GM21390 (cell line): Measurements from ENCODE around the gene GAN.

ENCODE experiments used
- ATAC-seq: cut with Tn5 transposase; IDR thresholded peaks from one replicate; pipeline ENCODE4 v1.9.1; 2021; ENCODE audit not compliant: unreplicated experiment

GAN gene, protein sequence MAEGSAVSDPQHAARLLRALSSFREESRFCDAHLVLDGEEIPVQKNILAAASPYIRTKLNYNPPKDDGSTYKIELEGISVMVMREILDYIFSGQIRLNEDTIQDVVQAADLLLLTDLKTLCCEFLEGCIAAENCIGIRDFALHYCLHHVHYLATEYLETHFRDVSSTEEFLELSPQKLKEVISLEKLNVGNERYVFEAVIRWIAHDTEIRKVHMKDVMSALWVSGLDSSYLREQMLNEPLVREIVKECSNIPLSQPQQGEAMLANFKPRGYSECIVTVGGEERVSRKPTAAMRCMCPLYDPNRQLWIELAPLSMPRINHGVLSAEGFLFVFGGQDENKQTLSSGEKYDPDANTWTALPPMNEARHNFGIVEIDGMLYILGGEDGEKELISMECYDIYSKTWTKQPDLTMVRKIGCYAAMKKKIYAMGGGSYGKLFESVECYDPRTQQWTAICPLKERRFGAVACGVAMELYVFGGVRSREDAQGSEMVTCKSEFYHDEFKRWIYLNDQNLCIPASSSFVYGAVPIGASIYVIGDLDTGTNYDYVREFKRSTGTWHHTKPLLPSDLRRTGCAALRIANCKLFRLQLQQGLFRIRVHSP

GRCh38 chr16:81314603-81315270 is at the start of gene GAN:
GAN (plus strand) TSS chr16:81314962; CDS start chr16:81315114, 152 bp downstream.
- peak; percentile 97 for ATAC-seq

DNA sequence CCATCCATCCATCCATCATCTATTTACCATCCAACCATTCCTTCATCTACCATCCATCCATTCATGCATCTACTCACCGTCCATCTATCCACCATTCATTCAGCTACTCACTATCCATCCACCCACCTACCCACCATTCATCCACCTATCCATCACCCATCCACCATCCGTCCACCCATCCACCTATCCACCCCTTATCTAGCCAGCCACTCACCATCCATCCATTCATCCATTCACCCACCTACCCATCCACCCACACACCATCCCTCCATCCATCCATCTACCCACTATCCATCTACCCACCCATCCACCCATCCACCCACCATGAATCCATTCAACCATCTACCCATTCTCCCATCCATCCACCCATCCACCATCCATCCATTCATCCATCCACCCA is 49.7 kb upstream of the GAN start:
- ATAC-seq = no peak

DNA sequence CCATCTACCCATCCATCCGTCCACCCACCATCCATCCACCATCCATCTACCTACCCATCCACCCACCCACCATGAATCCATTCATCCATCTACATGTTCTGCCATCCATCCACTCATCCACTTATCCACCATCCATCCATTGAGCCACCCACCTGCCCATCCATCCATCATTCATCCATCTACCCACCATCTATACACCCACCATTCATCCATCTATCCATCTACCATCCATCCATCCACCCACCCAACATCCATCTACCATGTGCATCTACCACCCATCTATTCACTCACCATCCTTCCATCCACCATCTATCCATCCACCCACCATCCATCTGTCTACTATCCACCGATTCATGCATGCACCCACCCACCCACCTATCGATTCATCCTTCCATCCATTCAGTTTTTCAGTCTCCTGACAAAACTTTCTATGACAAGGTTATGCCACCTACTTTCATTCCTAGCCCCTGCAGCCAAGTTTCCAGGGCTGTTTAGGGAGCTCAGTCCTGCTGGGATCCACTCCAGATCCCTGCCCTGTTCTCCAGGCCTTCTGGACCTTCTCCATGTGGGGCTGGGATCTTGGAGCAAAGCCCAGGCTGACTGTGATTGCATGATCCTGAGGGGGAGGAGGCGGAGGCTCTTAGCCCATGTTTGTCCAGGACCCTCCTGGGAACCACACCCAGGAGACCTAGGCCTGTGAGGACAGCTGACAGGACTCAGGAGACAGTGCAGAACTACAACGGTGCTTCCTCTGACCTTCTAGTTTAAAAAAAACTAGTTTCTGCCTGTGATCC is 48.9 kb upstream of the GAN start:
- no peak for ATAC-seq

- no peak for ATAC-seq
Observed at GRCh38 chr16:81266680-81267095, 48.1 kb upstream of the GAN start.

DNA sequence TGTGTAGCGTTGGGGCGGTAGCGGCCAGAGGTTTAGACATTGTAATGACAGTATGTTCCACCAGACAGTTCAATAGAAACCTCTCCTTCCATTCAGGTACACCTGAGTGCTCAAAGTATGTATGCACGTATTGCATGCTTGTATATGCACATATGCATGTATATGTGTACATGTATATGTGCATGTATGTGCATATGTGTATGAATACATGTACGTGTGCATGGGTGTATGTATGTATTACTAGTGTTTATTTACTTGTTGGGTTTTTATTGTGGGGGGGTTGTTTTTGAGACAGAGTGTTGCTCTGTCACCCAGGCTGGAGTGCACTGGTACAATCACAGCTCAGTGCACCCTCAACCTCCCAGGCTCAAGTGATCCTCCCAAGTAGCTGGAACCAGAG is 46.3 kb upstream of the GAN start:
- no peak for ATAC-seq

DNA sequence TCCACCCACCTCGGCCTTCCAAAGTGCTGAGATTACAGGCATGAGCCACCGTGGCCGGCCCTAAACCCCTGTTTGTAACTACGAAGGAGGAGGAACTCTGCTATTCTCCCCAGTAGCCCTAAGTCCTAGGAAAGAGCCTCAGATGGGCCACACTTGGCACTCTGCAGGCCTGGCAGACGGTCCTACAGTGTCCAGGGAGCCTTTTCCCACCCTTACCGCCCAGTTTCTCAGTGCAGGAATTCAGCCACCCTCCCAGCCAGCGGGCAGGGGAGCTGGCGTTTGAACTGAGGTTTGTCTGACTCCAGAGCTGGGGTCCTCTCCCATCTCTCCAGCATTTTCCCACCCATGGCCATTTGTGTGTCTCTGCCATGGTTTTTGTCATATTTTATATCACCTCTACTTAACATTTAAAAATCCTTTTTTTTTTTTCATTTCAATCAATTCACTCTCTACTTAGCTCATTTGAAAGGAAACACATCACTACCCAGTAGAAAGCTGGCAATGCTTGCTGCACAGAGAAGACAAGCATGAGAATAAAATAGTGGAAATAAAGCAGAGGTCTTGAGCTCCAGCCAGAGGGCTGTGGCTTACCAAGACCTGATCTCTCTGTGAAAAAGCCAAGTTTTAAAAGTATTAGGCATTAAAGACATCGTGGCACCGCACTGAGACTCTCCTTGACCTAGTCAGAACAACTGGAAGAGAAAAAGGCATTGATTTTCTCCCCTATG is 41.4 kb upstream of the GAN start:
- no peak for ATAC-seq

GRCh38 chr16:81275064-81275532 is 39.7 kb upstream of the GAN start:
- no peak for ATAC-seq

GRCh38 chr16:81275795-81276194 is 39.0 kb upstream of the GAN start:
- ATAC-seq = no peak

DNA sequence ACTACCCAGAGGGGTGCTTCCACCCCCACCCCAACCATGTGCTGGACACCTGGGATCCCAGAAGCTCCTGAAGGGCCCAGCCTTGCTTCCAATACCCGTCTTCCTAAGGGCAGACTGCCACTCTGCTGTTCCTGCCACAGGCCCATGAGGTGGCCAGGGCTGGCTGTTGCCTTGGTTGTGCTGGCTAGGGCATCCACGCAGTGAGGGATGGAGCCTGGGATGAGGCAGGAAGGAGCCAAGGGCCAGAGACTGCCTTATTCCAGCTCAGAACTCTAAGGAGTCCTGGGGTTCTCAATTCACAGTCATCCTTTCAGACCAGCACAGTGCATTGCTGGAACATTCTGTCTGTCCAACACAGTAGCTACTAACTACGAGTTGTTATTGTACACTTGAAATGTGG is 38.4 kb upstream of the GAN start:
- ATAC-seq = no peak

GRCh38 chr16:81277541-81278080 is 37.2 kb upstream of the GAN start:
- ATAC-seq = no peak

GRCh38 chr16:81278526-81278925 is 36.2 kb upstream of the GAN start:
- ATAC-seq = no peak

GRCh38 chr16:81279392-81279791 is 35.4 kb upstream of the GAN start:
- ATAC-seq = no peak

DNA sequence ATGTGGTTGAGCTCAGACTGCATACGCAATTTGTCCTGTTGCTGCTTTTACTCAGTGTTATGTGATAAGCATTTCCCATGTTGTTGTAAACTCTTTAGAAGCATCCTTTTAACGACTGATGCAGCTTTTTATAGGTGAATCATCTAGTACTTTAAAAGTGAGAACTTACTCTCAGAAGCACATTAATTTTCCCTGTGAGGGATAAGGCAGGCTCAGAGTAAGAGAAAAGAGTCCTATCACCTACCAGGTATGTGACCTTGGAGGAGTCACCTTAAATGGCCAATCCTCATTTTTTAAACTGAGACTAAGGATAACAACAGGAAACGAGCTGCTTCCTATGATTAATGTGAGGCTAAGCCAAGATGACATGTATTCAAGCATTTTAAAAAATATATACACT is 34.4 kb upstream of the GAN start:
- ATAC-seq = no peak

GRCh38 chr16:81283044-81283443 is 31.7 kb upstream of the GAN start:
- no peak for ATAC-seq

DNA sequence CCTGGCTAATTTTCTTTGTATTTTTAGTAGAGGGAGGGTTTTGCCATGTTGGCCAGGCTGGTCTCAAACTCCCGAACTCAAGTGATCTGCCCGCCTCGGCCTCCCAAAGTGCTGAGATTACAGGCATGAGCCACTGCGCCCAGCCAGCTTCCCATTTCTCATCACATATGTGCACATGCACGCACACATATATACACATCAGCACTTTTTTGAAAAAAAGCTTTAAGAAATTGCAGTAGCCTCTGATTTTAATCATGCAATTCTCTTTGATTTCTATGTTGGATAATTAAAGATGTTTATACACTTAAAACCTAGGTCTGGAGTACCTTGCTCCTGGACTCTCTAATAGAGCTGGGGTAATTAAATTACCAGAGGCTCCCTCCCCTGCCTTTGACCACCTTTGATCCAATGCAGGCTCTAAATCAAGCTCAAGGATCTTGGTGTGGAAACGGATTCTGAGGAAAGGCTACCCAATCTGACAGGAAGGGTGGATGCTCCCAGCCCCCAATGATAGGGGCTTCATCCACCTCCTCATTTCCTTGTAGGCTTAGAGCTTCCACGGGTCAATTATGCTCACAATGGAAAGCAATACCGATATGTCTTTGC is 29.7 kb upstream of the GAN start:
- no peak for ATAC-seq

- ATAC-seq = no peak
Observed at GRCh38 chr16:81286190-81286589, 28.6 kb upstream of the GAN start.

DNA sequence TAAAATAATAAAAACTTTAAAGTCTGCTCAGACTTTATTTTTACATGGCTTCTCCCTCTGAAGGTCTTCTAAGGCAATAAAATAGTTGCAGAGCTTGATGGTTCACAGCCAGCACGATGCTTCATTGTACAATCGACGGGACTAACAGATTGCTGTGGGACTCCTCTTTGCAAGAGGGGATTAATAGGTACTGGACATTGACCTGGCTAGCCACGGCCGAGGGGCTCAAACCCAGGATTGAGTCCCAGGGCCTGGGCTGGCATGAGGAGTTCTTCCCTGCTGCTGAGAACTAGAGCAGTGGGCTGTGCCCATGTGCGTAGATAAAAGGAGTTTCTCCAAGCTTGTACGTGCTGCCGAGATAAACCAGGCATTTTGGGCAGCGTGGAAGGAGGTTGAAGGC is 23.6 kb upstream of the GAN start:
- ATAC-seq = no peak

DNA sequence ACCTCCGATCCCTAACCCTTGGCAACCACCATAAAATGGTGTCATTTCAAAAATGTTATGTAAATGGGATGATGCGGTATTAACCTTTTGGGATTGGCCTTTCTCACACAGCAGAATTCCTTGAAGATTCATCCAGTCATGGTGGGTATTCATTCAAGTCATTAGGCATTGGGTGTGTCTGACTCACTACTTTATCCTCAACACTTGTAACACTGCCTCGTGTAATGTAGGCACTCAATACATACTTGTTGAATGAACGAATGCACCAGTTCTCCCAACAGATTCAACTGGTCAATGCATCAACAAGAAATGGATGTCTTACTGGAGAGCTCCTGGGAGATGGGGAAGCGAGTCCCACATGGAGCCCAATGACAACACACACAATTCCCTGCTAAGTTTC is 21.8 kb upstream of the GAN start:
- ATAC-seq = no peak

DNA sequence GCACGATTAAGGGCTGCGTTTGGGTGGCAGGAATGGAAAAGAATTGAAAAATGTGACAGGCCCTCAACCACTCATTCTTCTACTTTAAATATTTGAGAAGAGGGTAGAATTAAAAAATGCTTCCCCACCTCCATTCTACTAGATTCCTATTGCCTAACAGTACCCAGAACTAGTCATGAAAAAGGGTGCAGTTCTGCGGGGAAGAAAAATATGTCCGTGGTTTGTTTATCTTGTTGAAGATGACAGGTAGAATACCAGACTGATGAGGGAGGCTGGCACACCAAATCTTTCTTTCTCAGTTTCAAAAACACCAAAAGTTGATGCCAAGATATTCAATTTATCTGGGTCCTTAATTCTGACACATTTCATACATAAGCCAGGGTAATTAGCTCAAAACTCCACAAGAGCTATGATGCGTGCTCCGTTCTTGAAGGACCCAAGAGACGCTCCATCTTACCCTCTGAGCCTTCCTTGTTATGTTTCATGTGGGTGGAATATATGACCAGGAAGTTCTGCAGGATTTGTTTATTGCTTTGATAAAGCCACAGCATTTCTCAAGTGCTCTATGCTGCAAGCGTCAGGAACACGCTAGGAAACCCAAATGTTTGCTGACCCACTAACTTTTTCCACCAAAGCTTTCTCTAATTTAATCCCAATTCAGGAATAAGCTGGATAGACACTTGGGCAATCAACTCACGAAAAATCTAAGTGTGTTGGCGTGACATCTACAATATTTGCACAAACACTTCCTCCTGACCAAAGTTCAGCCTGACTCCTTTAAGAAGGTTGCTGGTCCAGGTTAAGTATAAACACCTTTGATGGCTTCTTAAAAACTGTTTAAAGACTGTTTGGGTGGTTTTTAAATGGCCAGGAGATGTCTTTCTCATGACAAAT is 20.6 kb upstream of the GAN start:
- no peak for ATAC-seq
